Endothelial cell of umbilical vein (primary cell): Measurements from ENCODE around the gene BSDC1. TPM values are rescaled to one million over a fixed set of nuclear protein-coding genes. Genes with fewer than 3 reads are reported as not detected.
A peak's percentile ranks its signal among the peaks of the same experiment; 100 is the strongest.
"Not testable (repeated sequence)": the region's sequence is repeated elsewhere in the genome, so short reads cannot be mapped to it uniquely, and the experiment has no call there.

ENCODE experiments used
- Bru-seq: library from RNA; stranded (reverse); fragments of 400-500 nt; gene quantifications from one replicate; lab custom pipeline; 2021; lab: Mats Ljungman, UMichigan
- BruChase-seq, 2 experiments: library from RNA; stranded (reverse); fragments of 400-500 nt; gene quantifications; one replicate each; lab custom pipeline; 2021; lab: Mats Ljungman, UMichigan
- BruUV-seq: library from RNA; stranded (reverse); fragments of 400-500 nt; replicated peaks from 2 replicates; lab custom pipeline; 2021; lab: Mats Ljungman, UMichigan
- CTCF ChIA-PET: fragments of 300-600, 350-600 bp; sonication (Branson Sonifier 250); formaldehyde crosslinking; loops from one replicate; lab custom pipeline; 2021; ENCODE audit warnings: antibody characterized with exemption, inconsistent platforms; lab: Charles Lee
- POLR2A ChIA-PET: fragments of 300-600, 350-600 bp; sonication (Branson Sonifier 250); formaldehyde crosslinking; loops from one replicate; lab custom pipeline; 2021; ENCODE audit warnings: antibody characterized with exemption, inconsistent platforms; lab: Charles Lee
- DNase-seq: peaks from one replicate; pipeline ENCODE4 v3.0.0-alpha.2; 2011; ENCODE audit warnings: low read depth, low spot score
- FAIRE-seq: peaks from 2 replicates; lab custom pipeline; 2011; peaks lifted over from hg19 to GRCh38; lab: Jason Lieb, UNC
- H2AFZ ChIP-seq: 2 replicates; pipeline ENCODE4 v1.6.0; 2012; ENCODE audit warnings: low read depth, low read length, control low read depth, inconsistent platforms
- H3K27ac ChIP-seq: 2 replicates; pipeline ENCODE4 v1.5.1; 2011; ENCODE audit warnings: low read depth, mild to moderate bottlenecking, control low read depth, low read length, moderate library complexity; ENCODE audit not compliant: insufficient read depth
- H3K27me3 ChIP-seq, 2 experiments: 2 replicates each; pipeline versions ENCODE4 v1.6.0 to v1.6.1; 2011; ENCODE audit warnings: low read length in 2 of 2, mixed read lengths in 1 of 2; ENCODE audit not compliant: control insufficient read depth in 2 of 2, insufficient read depth in 2 of 2
- H3K36me3 ChIP-seq, 2 experiments: 2 replicates in 1 of 2; 3 replicates in 1 of 2; pipeline ENCODE4 v1.5.1; 2011; ENCODE audit warnings: low read length in 2 of 2, mild to moderate bottlenecking in 1 of 2, moderate library complexity in 1 of 2; ENCODE audit not compliant: control insufficient read depth in 2 of 2, insufficient read depth in 2 of 2; ENCODE audit errors: extremely low read depth in 1 of 2
- H3K4me1 ChIP-seq: 3 replicates; pipeline ENCODE4 v1.5.1; 2011; ENCODE audit warnings: mild to moderate bottlenecking, low read length; ENCODE audit not compliant: control insufficient read depth, insufficient read depth; ENCODE audit errors: extremely low read depth
- H3K4me2 ChIP-seq: 2 replicates; pipeline ENCODE4 v1.6.1; 2011; ENCODE audit warnings: low read length, control low read depth, mixed read lengths; ENCODE audit not compliant: insufficient read depth
- H3K4me3 ChIP-seq, 3 experiments: fragments of 200-600 bp in 1 of 3; sonication (generic), shearing (Covaris generic) in 1 of 3; replicated peaks in 1 of 3; 2 replicates each; pipeline ENCODE4 v1.5.1; 2011 to 2016; ENCODE audit warnings: control low read depth in 3 of 3, low read length in 3 of 3, mild to moderate bottlenecking in 2 of 3, inconsistent platforms in 1 of 3, low read depth in 1 of 3, moderate library complexity in 1 of 3; ENCODE audit not compliant: insufficient read depth in 1 of 3
- H3K79me2 ChIP-seq: 2 replicates; pipeline ENCODE4 v1.6.0; 2012; ENCODE audit warnings: low read length, inconsistent platforms; ENCODE audit not compliant: control insufficient read depth, insufficient read depth
- H3K9ac ChIP-seq: replicated peaks from 2 replicates; pipeline ENCODE3; 2011; ENCODE audit warnings: low read length, control low read depth; ENCODE audit not compliant: insufficient read depth; ENCODE audit errors: extremely low read depth
- H3K9me1 ChIP-seq: replicated peaks from 3 replicates; pipeline ENCODE4 v1.6.0; 2011; ENCODE audit warnings: mild to moderate bottlenecking, low read length; ENCODE audit not compliant: control insufficient read depth, insufficient read depth; ENCODE audit errors: extremely low read depth
- H3K9me3 ChIP-seq: replicated peaks from 2 replicates; pipeline ENCODE4 v1.5.1; 2012; ENCODE audit warnings: low read length, inconsistent platforms; ENCODE audit not compliant: control insufficient read depth, insufficient read depth
- H4K20me1 ChIP-seq: replicated peaks from 2 replicates; pipeline ENCODE3; 2011; ENCODE audit warnings: mild to moderate bottlenecking, low read length; ENCODE audit not compliant: control insufficient read depth, insufficient read depth; ENCODE audit errors: extremely low read depth
- FOS ChIP-seq: IDR thresholded peaks from 2 replicates; pipeline ENCODE4 v1.6.1; 2011; ENCODE audit warnings: mild to moderate bottlenecking, low read length, moderate library complexity, borderline replicate concordance; ENCODE audit not compliant: insufficient read depth
- JUN ChIP-seq: IDR thresholded peaks from 2 replicates; pipeline ENCODE4 v1.6.1; 2011; ENCODE audit warnings: borderline replicate concordance, low read depth; ENCODE audit not compliant: insufficient read length, insufficient read depth
- POLR2A ChIP-seq: IDR thresholded peaks from 2 replicates; pipeline ENCODE4 v1.6.1; 2012; ENCODE audit warnings: low read depth, mild to moderate bottlenecking, control low read depth, low read length
- POLR2AphosphoS5 ChIP-seq: IDR thresholded peaks from 2 replicates; pipeline ENCODE4 v1.6.1; 2012; ENCODE audit warnings: low read depth, mild to moderate bottlenecking, control low read depth, low read length, moderate library complexity; ENCODE audit not compliant: insufficient read depth
- dilution Hi-C: fragments of 300-500 bp; cut with MboI; formaldehyde crosslinking; loops from one replicate; pipeline ENCODE4 v1.15.0; 2019; ENCODE audit warnings: low sequenced_read_pairs; ENCODE audit not compliant: extremely low pct_ligation_motif_present
- intact Hi-C: fragments of 100-400 bp; cut with micrococcal nuclease; formaldehyde crosslinking; loops from one replicate; pipeline ENCODE4 v1.10.0; 2022
- long read RNA-seq: library from polyadenylated mRNA; stranded (forward); transcript quantifications from one replicate; pipeline ENCODE4 v2.0.0, GENCODE V29; 2021
- polyA minus RNA-seq, 3 experiments: library from RNA; depleted of rRNA, polyadenylated mRNA; stranded (reverse); fragments of >200 nt; gene quantifications; 1 replicate in 1 of 3; 2 replicates in 2 of 3; pipeline ENCODE4 v1.2.3, GENCODE V29; 2011
- polyA plus RNA-seq, 4 experiments: library from polyadenylated mRNA; depleted of rRNA in 3 of 4; stranded (reverse) in 3 of 4; unstranded in 1 of 4; fragments of >200 nt; gene quantifications; 2 replicates each; pipeline versions ENCODE4 v1.2.1 to v1.2.3, GENCODE V29; 2011 to 2012; ENCODE audit warnings: missing spikeins in 1 of 4
- total RNA-seq: library from RNA; stranded (reverse); gene quantifications from 2 replicates; pipeline ENCODE4 v1.2.3, GENCODE V29; 2021

BSDC1 gene, protein sequence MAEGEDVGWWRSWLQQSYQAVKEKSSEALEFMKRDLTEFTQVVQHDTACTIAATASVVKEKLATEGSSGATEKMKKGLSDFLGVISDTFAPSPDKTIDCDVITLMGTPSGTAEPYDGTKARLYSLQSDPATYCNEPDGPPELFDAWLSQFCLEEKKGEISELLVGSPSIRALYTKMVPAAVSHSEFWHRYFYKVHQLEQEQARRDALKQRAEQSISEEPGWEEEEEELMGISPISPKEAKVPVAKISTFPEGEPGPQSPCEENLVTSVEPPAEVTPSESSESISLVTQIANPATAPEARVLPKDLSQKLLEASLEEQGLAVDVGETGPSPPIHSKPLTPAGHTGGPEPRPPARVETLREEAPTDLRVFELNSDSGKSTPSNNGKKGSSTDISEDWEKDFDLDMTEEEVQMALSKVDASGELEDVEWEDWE
- total RNA-seq, result 64.6 and 64.8 TPM in 2 replicates
- polyA plus RNA-seq, result 40.7 and 44.3 TPM in 2 replicates
- 48.2 and 51.9 TPM in 2 replicates for polyA plus RNA-seq (2011; cell fraction: cytosol; rRNA removed)
- polyA plus RNA-seq (2011; cell fraction: nucleus; rRNA removed), result 114 and 117 TPM in 2 replicates
- 44.0 and 48.2 TPM in 2 replicates for polyA plus RNA-seq (2012)
- polyA minus RNA-seq, result 59.4 and 69.0 TPM in 2 replicates
- 18.6 TPM for polyA minus RNA-seq (2011; cell fraction: cytosol; rRNA and poly(A)+ RNA removed)
- 60.1 and 72.5 TPM in 2 replicates for polyA minus RNA-seq (2011; cell fraction: nucleus; rRNA and poly(A)+ RNA removed)
- percentile 76 among the genes with signal in this experiment for Bru-seq, nascent RNA
- percentile 83 among the genes with signal in this experiment for BruChase-seq, experiment 1, labeled RNA remaining after a 6-hour chase
- percentile 80 among the genes with signal in this experiment for BruChase-seq, experiment 2, labeled RNA remaining after a 2-hour chase
- long read RNA-seq, full-length matches to known transcripts, result 62 of 145 reads
- long read RNA-seq, partial matches to known transcripts, result 73 of 145 reads
- long read RNA-seq, other reads (novel, unspliced or antisense), result 10 of 145 reads

GRCh38 chr1:32394141-32394889 is at the start of gene BSDC1:
Gene BSDC1, minus strand, starts transcription at chr1:32394441. Its CDS starts 27 bp downstream, at chr1:32394414.
- peak; percentile 99 for FAIRE-seq
- Histone ChIP-seq H2AFZ (peak within 1 kb of the TSS; percentile 55), H4K20me1 (no peaks in the 10 kb centered on the region), H3K4me3 (peak within 1 kb of the TSS; percentile 56 to 76 (median 65)), H3K36me3 (peaks cover 0 to 16% of the 10 kb centered on the region in 2 experiments), H3K9me3 (no peaks in the 10 kb centered on the region), H3K27me3 (no peaks in the 10 kb centered on the region), H3K79me2 (peaks cover 13% of the 10 kb centered on the region), H3K4me2 (peak within 1 kb of the TSS; percentile 88), H3K4me1 (peaks cover 15% of the 10 kb centered on the region), H3K9me1 (no peaks in the 10 kb centered on the region), H3K27ac (peak within 1 kb of the TSS; percentile 60), H3K9ac (peak within 1 kb of the TSS; percentile 87)
- intact Hi-C loops (loop anchor here (1.0 to 5.0 kb wide), 4 partner anchors 43 to 322 kb away; partner anchors contain the start of genes KPNA6 and TMEM39B), dilution Hi-C loops (no loop called here)
- ChIA-PET POLR2A (interaction anchor here (0.6 to 2.3 kb wide), 8 partner anchors 43 to 954 kb away, joined by 3 to 21 read pairs (median 4); partner anchors contain the start of genes IQCC and MARCKSL1), CTCF (interaction anchor here (0.5 to 2.6 kb wide), 10 partner anchors 9 to 179 kb away, joined by 3 to 11 read pairs (median 3); no protein-coding TSS in a partner anchor)
- no TSS peak for BruUV-seq
- TF ChIP-seq POLR2A, result no peak
- TF ChIP-seq FOS, result peak; percentile 19
- peak; percentile 75 for TF ChIP-seq JUN
- peak; percentile 66 for TF ChIP-seq POLR2AphosphoS5
- peak; percentile 99 for DNase-seq

DNA sequence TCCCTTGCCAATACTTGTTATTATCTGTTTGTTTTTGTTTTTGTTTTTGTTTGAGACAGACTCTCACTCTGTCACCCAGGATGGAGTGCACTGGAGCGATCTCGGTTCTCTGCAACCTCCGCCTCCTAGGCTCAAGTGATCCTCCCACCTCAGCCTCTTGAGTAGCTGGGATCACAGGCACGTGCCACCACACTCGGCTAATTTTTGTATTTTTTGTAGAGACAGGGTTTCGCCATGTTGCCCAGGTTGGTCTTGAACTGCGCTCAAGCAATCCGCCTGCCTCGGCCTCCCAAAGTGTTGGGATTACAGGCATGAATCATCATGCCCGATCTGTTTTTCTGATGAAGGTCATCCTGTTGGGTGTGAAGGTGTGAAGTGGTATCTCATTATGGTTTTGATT is 47.2 kb upstream of the BSDC1 start:
- H3K9me1 ChIP-seq, DNase-seq, H3K36me3 ChIP-seq, intact Hi-C loops, H4K20me1 ChIP-seq, H2AFZ ChIP-seq, FAIRE-seq, H3K27me3 ChIP-seq, H3K79me2 ChIP-seq, H3K4me3 ChIP-seq, dilution Hi-C loops, H3K9me3 ChIP-seq, POLR2A ChIA-PET, BruUV-seq, H3K9ac ChIP-seq, H3K4me2 ChIP-seq, H3K27ac ChIP-seq, H3K4me1 ChIP-seq: not testable (repeated sequence)
- CTCF ChIA-PET, result interaction anchor here (0.6 kb wide), 1 partner anchor 164 kb away, joined by 3 read pairs; no protein-coding TSS in a partner anchor

DNA sequence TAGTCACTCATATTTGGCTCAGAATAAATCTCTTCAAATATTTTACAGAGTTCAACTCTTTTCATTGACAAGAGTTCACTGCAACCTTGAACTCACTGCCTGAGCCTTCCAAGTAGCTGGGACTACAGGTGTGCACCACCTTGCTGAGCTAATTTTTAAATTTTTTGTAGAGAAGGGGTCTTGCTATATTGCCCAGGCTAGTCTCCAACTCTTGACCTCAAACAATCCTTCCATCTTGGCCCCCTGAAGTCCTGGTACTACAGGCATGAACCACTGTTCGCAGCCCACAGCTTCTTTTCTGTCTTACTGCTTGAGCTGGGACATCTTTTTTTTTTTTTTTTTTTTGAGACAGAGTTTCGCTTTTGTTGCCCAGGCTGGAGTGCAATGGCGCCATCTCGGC is 44.5 kb upstream of the BSDC1 start:
- BruUV-seq, H3K4me1 ChIP-seq, H4K20me1 ChIP-seq, dilution Hi-C loops, H3K9me1 ChIP-seq, H3K27me3 ChIP-seq, H3K4me2 ChIP-seq, H3K27ac ChIP-seq, H3K36me3 ChIP-seq, H2AFZ ChIP-seq, H3K4me3 ChIP-seq, H3K79me2 ChIP-seq, FAIRE-seq, H3K9me3 ChIP-seq, DNase-seq, H3K9ac ChIP-seq, intact Hi-C loops: not testable (repeated sequence)
- POLR2A ChIA-PET, result interaction anchor here (0.7 kb wide), 1 partner anchor 62 kb away, joined by 4 read pairs; no protein-coding TSS in a partner anchor
- CTCF ChIA-PET, result interaction anchor here (0.8 kb wide), 1 partner anchor 9 kb away, joined by 3 read pairs; no protein-coding TSS in a partner anchor
